Adrenal gland (tissue), 5 donors: ENCODE data around the gene PAX6.
"Not testable (repeated sequence)": the region's sequence is repeated elsewhere in the genome, so short reads cannot be mapped to it uniquely, and the experiment has no call there.

Source experiments
- POLR2A ChIP-seq, 2 donors: fragments of 450-650 bp; IDR thresholded peaks; one replicate each; pipeline ENCODE4 v1.6.1; 2017; ENCODE audit warnings: antibody characterized with exemption in 2 of 2, mild to moderate bottlenecking in 2 of 2, moderate library complexity in 1 of 2
- TF ChIP-seq, protein P1 (sequence below), 6 experiments: fragments of 450-650 bp in 4 of 6; fragments of 200-600 bp in 2 of 6; sonication (generic) in 1 of 6; IDR thresholded peaks; 1 replicate in 5 of 6; 2 replicates in 1 of 6; pipeline versions ENCODE4 v1.5.1 to v1.8.0; 2016 to 2021; ENCODE audit warnings: antibody characterized with exemption in 6 of 6, mild to moderate bottlenecking in 2 of 6, moderate library complexity in 1 of 6
- donor health status: DM: no; HTN: no; CAD: no.

GRCh38 chr11:31740731-31741368 lies 70.3 kb downstream of the PAX6 start:
- TF ChIP-seq, protein P1, sequence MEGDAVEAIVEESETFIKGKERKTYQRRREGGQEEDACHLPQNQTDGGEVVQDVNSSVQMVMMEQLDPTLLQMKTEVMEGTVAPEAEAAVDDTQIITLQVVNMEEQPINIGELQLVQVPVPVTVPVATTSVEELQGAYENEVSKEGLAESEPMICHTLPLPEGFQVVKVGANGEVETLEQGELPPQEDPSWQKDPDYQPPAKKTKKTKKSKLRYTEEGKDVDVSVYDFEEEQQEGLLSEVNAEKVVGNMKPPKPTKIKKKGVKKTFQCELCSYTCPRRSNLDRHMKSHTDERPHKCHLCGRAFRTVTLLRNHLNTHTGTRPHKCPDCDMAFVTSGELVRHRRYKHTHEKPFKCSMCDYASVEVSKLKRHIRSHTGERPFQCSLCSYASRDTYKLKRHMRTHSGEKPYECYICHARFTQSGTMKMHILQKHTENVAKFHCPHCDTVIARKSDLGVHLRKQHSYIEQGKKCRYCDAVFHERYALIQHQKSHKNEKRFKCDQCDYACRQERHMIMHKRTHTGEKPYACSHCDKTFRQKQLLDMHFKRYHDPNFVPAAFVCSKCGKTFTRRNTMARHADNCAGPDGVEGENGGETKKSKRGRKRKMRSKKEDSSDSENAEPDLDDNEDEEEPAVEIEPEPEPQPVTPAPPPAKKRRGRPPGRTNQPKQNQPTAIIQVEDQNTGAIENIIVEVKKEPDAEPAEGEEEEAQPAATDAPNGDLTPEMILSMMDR (IDR thresholded peaks at IDR 0.05), result not testable (repeated sequence)
- not testable (repeated sequence) for TF ChIP-seq POLR2A (IDR thresholded peaks at IDR 0.05)
